PFSK-1 (cell line): ENCODE data around the gene DKC1.

Source experiments
- FOXP2 ChIP-seq: optimal IDR thresholded peaks from 2 replicates; pipeline ENCODE3; 2011; ENCODE audit warnings: borderline replicate concordance, control low read depth, inconsistent platforms; ENCODE audit not compliant: insufficient read depth; ENCODE audit errors: extremely low read length, extremely low read depth
- POLR2AphosphoS5 ChIP-seq: IDR thresholded peaks from 2 replicates; pipeline ENCODE4 v1.6.1; 2012; ENCODE audit warnings: low read depth, mild to moderate bottlenecking, control low read depth, low read length, moderate library complexity
- REST ChIP-seq, 2 experiments: IDR thresholded peaks; 2 replicates each; pipeline versions ENCODE4 v1.6.1 to v1.8.0; 2011 to 2012; ENCODE audit warnings: low read depth in 2 of 2, low read length in 2 of 2, control low read depth in 1 of 2, inconsistent platforms in 1 of 2, mild to moderate bottlenecking in 1 of 2, moderate library complexity in 1 of 2; ENCODE audit not compliant: insufficient read depth in 1 of 2
- SIN3A ChIP-seq: IDR thresholded peaks from 2 replicates; pipeline ENCODE4 v1.6.1; 2012; ENCODE audit warnings: mild to moderate bottlenecking, low read length, moderate library complexity, borderline replicate concordance; ENCODE audit not compliant: insufficient read depth
- TAF1 ChIP-seq: IDR thresholded peaks from 2 replicates; pipeline ENCODE4 v1.6.1; 2012; ENCODE audit warnings: low read length, control low read depth, borderline replicate concordance; ENCODE audit not compliant: insufficient read depth

Gene DKC1

GRCh38 chrX:154727871-154728270 is 34.8 kb upstream of the DKC1 start:
- TF ChIP-seq FOXP2, result no peak
- TF ChIP-seq TAF1, result no peak

- TF ChIP-seq REST (IDR thresholded peaks at IDR 0.05; ENCODE audit: insufficient read depth in 1 of 2, low read depth in 2 of 2, low read length in 2 of 2) (no peak), FOXP2 (no peak), TAF1 (no peak), POLR2AphosphoS5 (no peak), SIN3A (no peak)
These were observed 34.1 kb upstream of the DKC1 start for GRCh38 chrX:154728431-154729190.

- TF ChIP-seq SIN3A (no peak), TAF1 (no peak), POLR2AphosphoS5 (no peak), FOXP2 (no peak), REST (IDR thresholded peaks at IDR 0.05; ENCODE audit: insufficient read depth in 1 of 2, low read depth in 2 of 2, low read length in 2 of 2) (no peak)
These were observed 33.2 kb upstream of the DKC1 start for GRCh38 chrX:154729439-154729838.

- no peak for TF ChIP-seq REST (IDR thresholded peaks at IDR 0.05; ENCODE audit: insufficient read depth in 1 of 2, low read depth in 2 of 2, low read length in 2 of 2)
- no peak for TF ChIP-seq SIN3A
- no peak for TF ChIP-seq POLR2AphosphoS5
- TF ChIP-seq FOXP2, result no peak
- no peak for TF ChIP-seq TAF1
These were observed 32.3 kb upstream of the DKC1 start for GRCh38 chrX:154730253-154730891.

GRCh38 chrX:154731184-154731583 is 31.5 kb upstream of the DKC1 start:
- TF ChIP-seq REST (IDR thresholded peaks at IDR 0.05; ENCODE audit: insufficient read depth in 1 of 2, low read depth in 2 of 2, low read length in 2 of 2) (no peak), POLR2AphosphoS5 (no peak), FOXP2 (no peak), TAF1 (no peak), SIN3A (no peak)
